KOPT-K1 (cell line): ENCODE measurements around the gene NPLOC4.

Experiments
- H3K27ac ChIP-seq: fragments of 200-600 bp; sonication (generic); 2 replicates; pipeline ENCODE4 v1.5.1; 2016; ENCODE audit warnings: antibody characterized with exemption, mild to moderate bottlenecking, low read depth, low read length; ENCODE audit not compliant: poor library complexity, severe bottlenecking
- H3K36me3 ChIP-seq: fragments of 200-600 bp; sonication (generic); 2 replicates; pipeline ENCODE4 v1.5.1; 2017; ENCODE audit warnings: antibody characterized with exemption, mild to moderate bottlenecking, low read length, moderate library complexity; ENCODE audit not compliant: insufficient read depth
- H3K9me3 ChIP-seq: fragments of 200-600 bp; sonication (generic); 2 replicates; pipeline ENCODE4 v1.5.1; 2017; ENCODE audit warnings: antibody characterized with exemption, low read length, mild to moderate bottlenecking; ENCODE audit not compliant: insufficient read depth, poor library complexity, severe bottlenecking

The NPLOC4 gene

GRCh38 chr17:81650951-81651350 is 14.0 kb upstream of the NPLOC4 start:
- H3K9me3 ChIP-seq, result peaks cover 13% of the 10 kb centered on the region
- H3K27ac ChIP-seq, result no peak overlapping the region
- H3K36me3 ChIP-seq, result no peaks in the 10 kb centered on the region

GRCh38 chr17:81648707-81649085 is 11.8 kb upstream of the NPLOC4 start:
- Histone ChIP-seq H3K27ac (no peak overlapping the region), H3K9me3 (peaks cover 13% of the 10 kb centered on the region)

GRCh38 chr17:81648013-81648706 is 11.2 kb upstream of the NPLOC4 start:
- H3K9me3 ChIP-seq, result peaks cover 13% of the 10 kb centered on the region
- H3K36me3 ChIP-seq, result no peaks in the 10 kb centered on the region
- H3K27ac ChIP-seq, result no peak overlapping the region

More at GRCh38 chr17:81648707-81649085, 11.8 kb upstream of the NPLOC4 start:
- H3K36me3 ChIP-seq, result no peaks in the 10 kb centered on the region

- no peak overlapping the region for H3K27ac ChIP-seq
- H3K36me3 ChIP-seq, result no peaks in the 10 kb centered on the region
Measured at GRCh38 chr17:81647640-81648012, 10.7 kb upstream of the NPLOC4 start.

GRCh38 chr17:81646869-81647600 is 10.1 kb upstream of the NPLOC4 start:
- H3K9me3 ChIP-seq, result peaks cover 13% of the 10 kb centered on the region
- no peak overlapping the region for H3K27ac ChIP-seq
- no peaks in the 10 kb centered on the region for H3K36me3 ChIP-seq

More at GRCh38 chr17:81647640-81648012, 10.7 kb upstream of the NPLOC4 start:
- peaks cover 13% of the 10 kb centered on the region for H3K9me3 ChIP-seq

- Histone ChIP-seq H3K9me3 (peaks cover 13% of the 10 kb centered on the region), H3K27ac (no peak overlapping the region), H3K36me3 (no peaks in the 10 kb centered on the region)
Measured at GRCh38 chr17:81644976-81645952, 8.4 kb upstream of the NPLOC4 start.

- Histone ChIP-seq H3K9me3 (peaks cover 13% of the 10 kb centered on the region), H3K36me3 (no peaks in the 10 kb centered on the region), H3K27ac (no peak overlapping the region)
Measured at GRCh38 chr17:81644496-81644895, 7.6 kb upstream of the NPLOC4 start.

- Histone ChIP-seq H3K27ac (no peak overlapping the region), H3K36me3 (no peaks in the 10 kb centered on the region), H3K9me3 (no peaks in the 10 kb centered on the region)
Measured at GRCh38 chr17:81641825-81642489, 5.0 kb upstream of the NPLOC4 start.

GRCh38 chr17:81640011-81640410 is 3.1 kb upstream of the NPLOC4 start:
- H3K27ac ChIP-seq, result no peak overlapping the region
- no peaks in the 10 kb centered on the region for H3K36me3 ChIP-seq
- H3K9me3 ChIP-seq, result no peaks in the 10 kb centered on the region

- Histone ChIP-seq H3K9me3 (no peaks in the 10 kb centered on the region), H3K36me3 (no peaks in the 10 kb centered on the region), H3K27ac (no peak overlapping the region)
Measured at GRCh38 chr17:81638683-81639082, 1.8 kb upstream of the NPLOC4 start.

GRCh38 chr17:81635973-81636504 is 873 bp downstream of the NPLOC4 start:
- peak overlapping the region; percentile 74 for H3K27ac ChIP-seq
- H3K9me3 ChIP-seq, result no peaks in the 10 kb centered on the region
- peaks cover 8% of the 10 kb centered on the region for H3K36me3 ChIP-seq

- no peaks in the 10 kb centered on the region for H3K9me3 ChIP-seq
- no peak overlapping the region for H3K27ac ChIP-seq
- H3K36me3 ChIP-seq, result peaks cover 12% of the 10 kb centered on the region
Measured at GRCh38 chr17:81635431-81635830, 1.5 kb downstream of the NPLOC4 start.

- Histone ChIP-seq H3K36me3 (peaks cover 51% of the 10 kb centered on the region), H3K9me3 (no peaks in the 10 kb centered on the region), H3K27ac (no peak overlapping the region)
Measured at GRCh38 chr17:81631482-81631881, 5.4 kb downstream of the NPLOC4 start.

- H3K36me3 ChIP-seq, result peaks cover 63% of the 10 kb centered on the region
- no peak overlapping the region for H3K27ac ChIP-seq
- H3K9me3 ChIP-seq, result no peaks in the 10 kb centered on the region
Measured at GRCh38 chr17:81630274-81630673, 6.6 kb downstream of the NPLOC4 start.
